Left ventricle myocardium inferior (tissue), 1 donor: ENCODE results near the gene SP9. TPM values are rescaled to one million over a fixed set of nuclear protein-coding genes. Genes with fewer than 3 reads are reported as not detected.

Experiments
- DNase-seq: peaks from one replicate; pipeline ENCODE4 v3.0.0-alpha.2; 2020
- H3K27ac ChIP-seq: fragments of 200-600 bp; replicated peaks from 2 replicates; pipeline ENCODE4 v1.8.0; 2021
- H3K27me3 ChIP-seq: fragments of 200-600 bp; 2 replicates; pipeline ENCODE4 v1.8.0; 2021; ENCODE audit warnings: low read depth
- H3K36me3 ChIP-seq: fragments of 200-600 bp; 2 replicates; pipeline ENCODE4 v1.8.0; 2021
- H3K4me1 ChIP-seq: fragments of 200-600 bp; 2 replicates; pipeline ENCODE4 v1.8.0; 2021
- H3K4me3 ChIP-seq: fragments of 200-600 bp; 2 replicates; pipeline ENCODE4 v1.8.0; 2021; ENCODE audit warnings: mild to moderate bottlenecking, moderate library complexity
- H3K9me3 ChIP-seq: fragments of 200-600 bp; replicated peaks from 2 replicates; pipeline ENCODE4 v1.8.0; 2021
- CTCF ChIP-seq: fragments of 200-600 bp; IDR thresholded peaks from 2 replicates; pipeline ENCODE4 v1.8.0; 2021; ENCODE audit warnings: antibody characterized with exemption, mild to moderate bottlenecking, borderline replicate concordance
- intact Hi-C: fragments of 100-400 bp; cut with micrococcal nuclease; formaldehyde crosslinking; loops from one replicate; pipeline ENCODE4 v1.11.0; 2022
- total RNA-seq: library from RNA; stranded (reverse); fragmentation: NEBNext Ultra II Directional; extraction: Animal tissue kit (Norgen Biotek cat#: 25700); gene quantifications from one replicate; pipeline ENCODE4 v1.2.1, GENCODE V29; 2021
- donor health status: DM: no; HTN: yes; CAD: no; lungs with severe emphysema.

Gene SP9
- total RNA-seq, 1 donor from 2014 or later = not detected

GRCh38 chr2:174335254-174335987 lies 667 bp downstream of the SP9 start:
- Histone ChIP-seq H3K4me1 (peaks cover 56% of the 10 kb centered on the region), H3K27me3 (peaks cover 100% of the 10 kb centered on the region), H3K36me3 (no peaks in the 10 kb centered on the region), H3K9me3 (no peaks in the 10 kb centered on the region), H3K27ac (no peak overlapping the region), H3K4me3 (peak overlapping the region; percentile 54)
- TF ChIP-seq CTCF = no peak
- no peak for DNase-seq
- intact Hi-C loops = no loop called here

GRCh38 chr2:174335988-174336500 lies 1.3 kb downstream of the SP9 start:
- H3K27me3 ChIP-seq = peaks cover 100% of the 10 kb centered on the region
- peaks cover 63% of the 10 kb centered on the region for H3K4me1 ChIP-seq
- TF ChIP-seq CTCF = no peak
- intact Hi-C loops = no loop called here
- no peak overlapping the region for H3K27ac ChIP-seq
- peak overlapping the region; percentile 54 for H3K4me3 ChIP-seq
- H3K36me3 ChIP-seq = no peaks in the 10 kb centered on the region
- no peak for DNase-seq
- H3K9me3 ChIP-seq = no peaks in the 10 kb centered on the region

- DNase-seq = no peak
- Histone ChIP-seq H3K4me3 (peak overlapping the region; percentile 54), H3K27ac (no peak overlapping the region), H3K9me3 (no peaks in the 10 kb centered on the region), H3K36me3 (no peaks in the 10 kb centered on the region), H3K27me3 (peaks cover 100% of the 10 kb centered on the region), H3K4me1 (peaks cover 68% of the 10 kb centered on the region)
- no peak for TF ChIP-seq CTCF
- intact Hi-C loops = no loop called here
These were observed 2.0 kb downstream of the SP9 start for GRCh38 chr2:174336501-174337336.

- DNase-seq = no peak
- intact Hi-C loops = no loop called here
- Histone ChIP-seq H3K27ac (no peak overlapping the region), H3K27me3 (peaks cover 100% of the 10 kb centered on the region), H3K4me3 (peak overlapping the region; percentile 54), H3K9me3 (no peaks in the 10 kb centered on the region), H3K36me3 (no peaks in the 10 kb centered on the region), H3K4me1 (peaks cover 76% of the 10 kb centered on the region)
- TF ChIP-seq CTCF = no peak
These were observed 2.8 kb downstream of the SP9 start for GRCh38 chr2:174337337-174338146.

- Histone ChIP-seq H3K27ac (no peak overlapping the region), H3K4me3 (no peak overlapping the region), H3K9me3 (no peaks in the 10 kb centered on the region), H3K4me1 (peaks cover 77% of the 10 kb centered on the region), H3K27me3 (peaks cover 100% of the 10 kb centered on the region), H3K36me3 (no peaks in the 10 kb centered on the region)
- no peak for TF ChIP-seq CTCF
- DNase-seq = no peak
- intact Hi-C loops = no loop called here
These were observed 3.4 kb downstream of the SP9 start for GRCh38 chr2:174338147-174338605.
